Measurements from ENCODE around the gene RAET1G. TPM values are rescaled to one million over a fixed set of nuclear protein-coding genes. Genes with fewer than 3 reads are reported as not detected.

The RAET1G gene
- total RNA-seq, 1 experiment from 2014 or later, result 1.5 TPM

DNA sequence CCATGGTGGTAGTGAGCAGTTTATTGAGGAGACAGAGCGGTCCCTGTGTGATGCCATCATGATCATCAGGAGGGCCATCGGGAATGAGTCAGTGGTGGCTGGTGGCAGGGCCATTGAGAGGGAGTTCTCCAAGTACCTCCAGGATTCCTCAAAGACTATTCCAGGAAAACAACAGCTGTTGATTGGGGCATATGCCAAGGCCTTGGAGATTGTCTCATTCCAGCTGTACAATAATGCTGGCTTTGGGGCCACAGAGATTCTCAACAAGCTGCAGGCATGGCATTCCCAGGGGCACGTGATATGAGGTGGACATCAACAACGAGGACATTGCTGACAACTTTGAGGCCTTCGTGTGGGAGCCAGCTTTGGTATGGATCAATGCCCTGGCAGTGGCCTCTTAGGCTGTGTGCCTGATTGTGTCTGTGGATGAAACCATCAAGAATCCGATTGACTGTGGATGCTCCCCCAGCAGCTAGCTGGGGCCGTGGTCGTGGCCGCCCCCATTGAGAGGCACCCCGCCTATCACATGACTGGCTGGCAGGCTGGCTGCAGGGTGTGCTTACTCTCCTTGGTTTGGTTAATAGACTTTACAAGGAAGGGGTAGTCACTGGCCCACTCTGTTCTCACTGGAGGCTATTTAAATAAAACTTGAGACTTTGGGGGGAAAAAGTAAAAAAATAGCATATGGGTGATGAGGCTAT lies 41.7 kb downstream of the RAET1G start:
- CTCF ChIA-PET, result no interaction called here
- POLR2A ChIA-PET (ENCODE audit: unreplicated experiment), result no interaction called here
- Histone ChIP-seq H2AFZ (ENCODE audit: low read length) (no peak overlapping the region), H3F3A (ENCODE audit: low read length, unreplicated experiment) (no peaks in the 10 kb centered on the region), H3K79me2 (ENCODE audit: low read length) (no peaks in the 10 kb centered on the region), H3K36me3 (ENCODE audit: low read depth, low read length) (no peaks in the 10 kb centered on the region), H3K9ac (ENCODE audit: low read length) (no peak overlapping the region), H3K4me3 (ENCODE audit: low read length) (no peak overlapping the region), H3K9me3 (ENCODE audit: low read length) (no peaks in the 10 kb centered on the region), H3K27ac (ENCODE audit: low read length) (no peak overlapping the region), H3K27me3 (ENCODE audit: low read length) (no peaks in the 10 kb centered on the region), H3K4me1 (ENCODE audit: insufficient read depth, low read length) (no peaks in the 10 kb centered on the region), H3K9me2 (replicated peaks; ENCODE audit: low read length) (no peaks in the 10 kb centered on the region), H3K4me2 (ENCODE audit: low read length) (no peak overlapping the region), H4K20me1 (ENCODE audit: low read length) (no peaks in the 10 kb centered on the region)
- DNase-seq, result no peak
- ATAC-seq, result no peak
- no TSS peak for BruUV-seq (replicated peaks)
- intact Hi-C loops (cut with micrococcal nuclease), result no loop called here
- TF ChIP-seq, protein P1, sequence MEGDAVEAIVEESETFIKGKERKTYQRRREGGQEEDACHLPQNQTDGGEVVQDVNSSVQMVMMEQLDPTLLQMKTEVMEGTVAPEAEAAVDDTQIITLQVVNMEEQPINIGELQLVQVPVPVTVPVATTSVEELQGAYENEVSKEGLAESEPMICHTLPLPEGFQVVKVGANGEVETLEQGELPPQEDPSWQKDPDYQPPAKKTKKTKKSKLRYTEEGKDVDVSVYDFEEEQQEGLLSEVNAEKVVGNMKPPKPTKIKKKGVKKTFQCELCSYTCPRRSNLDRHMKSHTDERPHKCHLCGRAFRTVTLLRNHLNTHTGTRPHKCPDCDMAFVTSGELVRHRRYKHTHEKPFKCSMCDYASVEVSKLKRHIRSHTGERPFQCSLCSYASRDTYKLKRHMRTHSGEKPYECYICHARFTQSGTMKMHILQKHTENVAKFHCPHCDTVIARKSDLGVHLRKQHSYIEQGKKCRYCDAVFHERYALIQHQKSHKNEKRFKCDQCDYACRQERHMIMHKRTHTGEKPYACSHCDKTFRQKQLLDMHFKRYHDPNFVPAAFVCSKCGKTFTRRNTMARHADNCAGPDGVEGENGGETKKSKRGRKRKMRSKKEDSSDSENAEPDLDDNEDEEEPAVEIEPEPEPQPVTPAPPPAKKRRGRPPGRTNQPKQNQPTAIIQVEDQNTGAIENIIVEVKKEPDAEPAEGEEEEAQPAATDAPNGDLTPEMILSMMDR (conservative IDR thresholded peaks at IDR 0.05; ENCODE audit: low read depth, low read length), result no peak
- TF ChIP-seq EZH2phosphoT487 (IDR thresholded peaks at IDR 0.05; ENCODE audit: borderline replicate concordance, low read length), result no peak
- no peak for TF ChIP-seq EZH2 (IDR thresholded peaks at IDR 0.05; ENCODE audit: low read length, unreplicated experiment)

DNA sequence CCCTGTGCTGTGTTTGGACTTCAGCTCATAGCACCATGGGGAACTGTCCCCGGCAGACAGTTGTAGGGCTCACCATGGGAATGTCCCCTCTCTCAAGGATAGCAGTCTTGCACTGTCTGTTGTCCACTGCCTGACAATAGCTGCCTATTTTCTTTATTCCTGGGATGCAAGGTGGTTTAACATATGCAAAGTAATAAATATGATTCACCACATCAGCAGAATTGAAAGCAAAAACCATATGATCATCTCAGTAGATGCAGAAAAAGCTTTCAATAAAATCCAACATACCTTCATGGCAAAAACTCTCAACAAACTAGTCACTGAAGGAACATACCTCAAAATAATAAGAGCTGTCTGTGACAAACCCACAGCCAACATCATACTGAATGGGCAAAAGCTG lies 45.3 kb downstream of the RAET1G start:
- no peak overlapping the region for H3K4me2 ChIP-seq (ENCODE audit: low read length)
- H3K4me3 ChIP-seq (ENCODE audit: low read length), result no peak overlapping the region
- H3F3A ChIP-seq (ENCODE audit: low read length, unreplicated experiment), result no peaks in the 10 kb centered on the region
- TF ChIP-seq, protein P1 (conservative IDR thresholded peaks at IDR 0.05; ENCODE audit: low read depth, low read length), result no peak
- no peak for TF ChIP-seq EZH2 (IDR thresholded peaks at IDR 0.05; ENCODE audit: low read length, unreplicated experiment)
- no peak for TF ChIP-seq EZH2phosphoT487 (IDR thresholded peaks at IDR 0.05; ENCODE audit: borderline replicate concordance, low read length)
- H3K4me1 ChIP-seq (ENCODE audit: insufficient read depth, low read length), result no peaks in the 10 kb centered on the region
- BruUV-seq (replicated peaks), result no TSS peak
- ChIA-PET POLR2A (ENCODE audit: unreplicated experiment) (no interaction called here), CTCF (no interaction called here)
- ATAC-seq (no peak), DNase-seq (no peak)
- H3K9ac ChIP-seq (ENCODE audit: low read length), result no peak overlapping the region
- no peaks in the 10 kb centered on the region for H3K79me2 ChIP-seq (ENCODE audit: low read length)
- no peaks in the 10 kb centered on the region for H3K9me2 ChIP-seq (replicated peaks; ENCODE audit: low read length)
- no peak overlapping the region for H2AFZ ChIP-seq (ENCODE audit: low read length)
- H3K27me3 ChIP-seq (ENCODE audit: low read length), result no peaks in the 10 kb centered on the region
- H4K20me1 ChIP-seq (ENCODE audit: low read length), result no peaks in the 10 kb centered on the region
- no peak overlapping the region for H3K27ac ChIP-seq (ENCODE audit: low read length)
- no peaks in the 10 kb centered on the region for H3K9me3 ChIP-seq (ENCODE audit: low read length)
- no peaks in the 10 kb centered on the region for H3K36me3 ChIP-seq (ENCODE audit: low read depth, low read length)
- intact Hi-C loops (cut with micrococcal nuclease), result no loop called here

DNA sequence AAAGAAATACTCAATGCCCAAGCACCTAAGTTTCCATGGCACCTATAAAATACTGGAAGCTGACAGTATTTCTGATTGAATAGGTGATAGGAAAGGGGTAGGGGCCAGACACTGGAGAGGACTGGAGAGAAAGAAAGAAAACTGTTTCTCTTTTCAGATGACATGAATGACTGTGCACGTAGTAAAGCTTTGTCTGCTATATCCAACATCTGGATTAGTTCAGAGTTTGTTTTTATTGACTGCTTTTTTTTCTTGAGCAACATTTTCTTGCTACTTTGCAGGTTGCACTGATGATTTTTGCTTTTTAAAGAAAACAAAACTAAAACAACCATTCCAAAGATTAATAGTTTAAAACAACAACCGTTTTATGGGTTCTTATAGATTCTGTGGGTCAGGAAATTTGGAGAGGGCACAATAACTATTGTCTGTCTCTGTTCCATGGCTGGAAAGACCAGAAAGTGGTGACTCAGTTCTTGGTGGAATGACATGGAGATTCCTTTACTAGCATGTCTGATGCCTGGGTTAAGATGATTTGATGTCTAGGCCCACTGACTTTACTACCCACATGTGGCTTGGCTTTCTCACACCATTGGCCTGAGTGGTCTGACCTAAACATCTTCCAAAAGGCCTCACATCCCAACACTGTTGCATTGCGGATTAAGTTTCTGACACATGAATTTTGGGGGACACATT lies 46.5 kb downstream of the RAET1G start:
- H3K79me2 ChIP-seq (ENCODE audit: low read length), result no peaks in the 10 kb centered on the region
- BruUV-seq (replicated peaks), result no TSS peak
- H3K4me1 ChIP-seq (ENCODE audit: insufficient read depth, low read length), result no peaks in the 10 kb centered on the region
- H4K20me1 ChIP-seq (ENCODE audit: low read length), result no peaks in the 10 kb centered on the region
- H3K4me2 ChIP-seq (ENCODE audit: low read length), result no peak overlapping the region
- no peak overlapping the region for H2AFZ ChIP-seq (ENCODE audit: low read length)
- TF ChIP-seq EZH2 (IDR thresholded peaks at IDR 0.05; ENCODE audit: low read length, unreplicated experiment) (no peak), EZH2phosphoT487 (IDR thresholded peaks at IDR 0.05; ENCODE audit: borderline replicate concordance, low read length) (no peak)
- TF ChIP-seq, protein P1 (conservative IDR thresholded peaks at IDR 0.05; ENCODE audit: low read depth, low read length), result no peak
- H3K27ac ChIP-seq (ENCODE audit: low read length), result no peak overlapping the region
- H3K36me3 ChIP-seq (ENCODE audit: low read depth, low read length), result no peaks in the 10 kb centered on the region
- H3K9ac ChIP-seq (ENCODE audit: low read length), result no peak overlapping the region
- H3K9me2 ChIP-seq (replicated peaks; ENCODE audit: low read length), result no peaks in the 10 kb centered on the region
- ChIA-PET POLR2A (ENCODE audit: unreplicated experiment) (no interaction called here), CTCF (no interaction called here)
- H3F3A ChIP-seq (ENCODE audit: low read length, unreplicated experiment), result no peaks in the 10 kb centered on the region
- H3K27me3 ChIP-seq (ENCODE audit: low read length), result no peaks in the 10 kb centered on the region
- H3K9me3 ChIP-seq (ENCODE audit: low read length), result no peaks in the 10 kb centered on the region
- H3K4me3 ChIP-seq (ENCODE audit: low read length), result no peak overlapping the region
- no peak for ATAC-seq
- intact Hi-C loops (cut with micrococcal nuclease), result no loop called here
- DNase-seq, result no peak

All from PC-3 (cell line).